GM19240 (cell line): ENCODE data around the gene SEZ6L2.
A peak's percentile ranks its signal among the peaks of the same experiment; 100 is the strongest.
"Not testable (repeated sequence)": the region's sequence is repeated elsewhere in the genome, so short reads cannot be mapped to it uniquely, and the experiment has no call there.

Experiments
- DNase-seq: peaks from one replicate; pipeline ENCODE4 v3.0.0; 2011; ENCODE audit warnings: low spot score; ENCODE audit not compliant: insufficient read length

SEZ6L2 gene

DNA sequence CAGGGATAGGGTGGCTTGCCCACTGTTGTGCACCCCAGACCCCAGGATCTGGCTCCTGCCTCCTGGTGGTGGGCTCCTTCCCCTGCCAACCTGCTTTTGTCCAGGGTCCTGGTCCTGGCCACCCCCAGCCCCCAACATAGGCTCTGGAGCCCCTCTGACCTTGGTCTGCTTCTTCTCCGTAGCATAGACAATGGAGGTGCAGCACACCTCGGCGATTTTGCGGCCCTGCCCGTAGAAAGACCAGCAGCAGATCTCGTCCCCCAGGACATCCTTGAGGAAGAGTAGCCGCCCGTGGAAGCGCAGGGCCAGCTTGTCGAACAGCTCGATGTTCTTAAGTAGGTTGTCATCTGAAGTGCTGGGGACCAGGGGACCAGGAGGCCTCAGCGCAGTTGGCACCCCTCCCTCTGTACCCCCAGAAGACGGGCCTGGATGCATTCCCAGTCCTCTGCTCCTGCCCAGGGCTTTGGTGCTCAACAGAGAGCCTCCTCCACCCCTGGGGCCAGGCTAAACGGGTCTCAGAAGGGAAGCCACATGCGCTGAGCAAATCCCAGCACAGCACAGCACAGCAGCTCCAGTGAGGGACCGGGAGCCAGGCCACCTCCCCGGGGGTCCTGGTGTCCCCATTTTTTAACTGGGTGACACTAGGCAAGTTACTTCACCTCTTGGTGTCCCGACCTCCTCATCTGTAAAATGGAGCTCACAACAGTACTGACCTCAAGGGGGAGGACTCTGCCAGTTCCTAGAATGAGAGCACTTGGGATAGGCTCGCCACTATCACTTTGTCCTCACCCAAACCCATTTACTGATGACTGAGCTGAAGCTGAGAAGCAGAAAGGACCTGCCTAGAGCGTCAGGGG lies 11.7 kb upstream of the SEZ6L2 start:
- no peak for DNase-seq

- DNase-seq, result not testable (repeated sequence)
Observed at GRCh38 chr16:29909851-29910250, 10.5 kb upstream of the SEZ6L2 start.

- DNase-seq, result no peak
Observed at GRCh38 chr16:29909391-29909790, 10.0 kb upstream of the SEZ6L2 start.

- no peak for DNase-seq
Observed at GRCh38 chr16:29908719-29909220, 9.4 kb upstream of the SEZ6L2 start.

- no peak for DNase-seq
Observed at GRCh38 chr16:29907973-29908372, 8.6 kb upstream of the SEZ6L2 start.

- no peak for DNase-seq
Observed at GRCh38 chr16:29906520-29907244, 7.3 kb upstream of the SEZ6L2 start.

DNA sequence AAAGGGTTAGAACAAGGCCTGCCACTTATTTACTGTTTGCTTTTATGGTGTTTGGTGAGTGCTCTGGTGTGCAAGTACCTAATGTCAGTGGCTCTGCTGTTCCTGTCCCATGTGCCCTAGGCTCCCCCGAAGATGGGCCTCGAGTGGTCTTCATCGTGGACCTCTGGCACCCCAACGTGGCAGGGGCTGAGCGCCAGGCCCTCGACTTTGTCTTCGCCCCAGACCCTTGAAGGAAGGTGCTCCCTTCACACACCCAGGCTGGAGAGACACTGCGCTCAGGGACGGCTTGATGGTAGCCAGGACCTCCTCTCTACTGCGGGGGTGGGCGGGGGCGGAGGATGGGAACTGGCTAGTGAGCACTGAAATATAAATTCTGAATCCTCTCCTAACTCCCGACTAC lies 6.3 kb upstream of the SEZ6L2 start:
- DNase-seq, result no peak

DNA sequence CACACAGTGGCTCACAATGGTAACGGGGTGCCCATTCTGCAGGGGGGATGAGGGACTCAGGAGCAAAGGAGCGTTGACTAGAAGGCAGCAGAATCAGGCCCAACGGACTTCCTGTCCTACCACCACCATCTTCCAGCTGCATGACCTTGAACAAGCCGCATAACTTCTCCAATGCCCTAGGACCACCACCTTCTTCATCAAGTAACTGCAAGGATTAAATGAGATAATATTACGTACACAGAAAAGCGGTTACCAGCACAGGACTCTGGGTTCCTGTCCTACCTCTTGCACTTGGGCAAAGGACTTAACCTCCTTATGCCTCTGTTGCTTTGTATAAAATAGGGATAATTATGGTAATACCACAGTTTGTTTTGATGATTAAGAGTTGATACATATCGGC lies 5.6 kb upstream of the SEZ6L2 start:
- no peak for DNase-seq

DNA sequence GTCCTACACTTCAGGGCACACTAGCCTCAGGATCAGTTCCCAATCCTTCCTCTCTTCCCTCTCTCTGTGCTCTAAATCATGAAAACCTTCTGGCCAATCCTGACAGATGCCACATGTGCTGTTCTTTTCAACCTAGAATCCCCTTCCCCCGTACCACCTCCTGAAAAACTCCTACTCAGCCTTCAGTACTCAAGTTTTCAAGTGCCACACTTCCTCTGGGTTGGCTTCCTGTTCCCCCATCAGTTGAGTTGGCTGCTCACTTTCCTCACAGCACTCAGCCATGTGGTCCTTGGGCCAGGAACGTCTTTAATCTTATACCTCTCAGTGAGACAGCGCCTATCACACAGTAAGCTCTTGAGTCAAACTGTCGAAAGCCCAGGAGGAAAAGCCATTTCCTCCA lies 4.2 kb upstream of the SEZ6L2 start:
- no peak for DNase-seq

GRCh38 chr16:29901607-29901945 lies 2.2 kb upstream of the SEZ6L2 start:
- no peak for DNase-seq

- no peak for DNase-seq
Observed at GRCh38 chr16:29900888-29901606, 1.7 kb upstream of the SEZ6L2 start.

GRCh38 chr16:29900102-29900887 lies 945 bp upstream of the SEZ6L2 start, which contains the start of gene ASPHD1:
ASPHD1 (plus strand) TSS chr16:29900488; CDS start chr16:29900972, 484 bp downstream.
- DNase-seq, result peak; percentile 75

DNA sequence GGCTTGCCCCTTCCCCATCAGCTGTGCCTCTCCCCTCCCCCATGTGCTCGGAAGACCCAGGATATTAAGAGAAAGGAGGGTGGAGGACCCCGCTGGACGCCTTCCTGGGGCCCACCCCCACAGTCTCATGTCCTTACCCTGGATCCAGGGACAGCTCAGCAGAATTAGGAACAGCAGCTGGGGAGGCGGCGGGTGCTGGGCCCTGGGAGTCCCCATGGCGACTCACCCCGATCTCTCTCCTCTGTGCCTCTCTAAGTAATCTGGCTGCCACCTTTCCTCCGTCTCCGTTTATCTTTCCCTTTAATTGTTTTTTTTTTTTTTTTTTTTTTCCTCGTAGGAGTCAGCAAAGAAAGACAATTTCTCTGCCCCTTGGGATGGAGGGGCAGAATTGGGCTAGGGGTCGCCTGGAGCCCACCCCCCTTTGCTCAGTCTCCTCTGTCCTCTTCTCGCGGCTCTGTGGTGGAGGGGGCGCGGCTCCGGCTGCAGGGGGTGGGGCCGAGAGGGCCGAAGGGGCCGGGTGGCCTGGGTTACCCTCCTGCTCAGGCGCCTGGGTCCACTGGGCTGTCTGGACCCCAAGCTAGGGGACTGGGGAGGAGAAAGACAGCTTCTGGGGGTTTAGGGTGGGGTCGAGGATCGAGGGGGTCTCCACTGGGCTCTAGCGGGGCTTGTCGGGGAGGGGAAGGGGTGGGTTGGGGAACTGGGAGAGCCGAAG lies 390 bp downstream of the SEZ6L2 start:
- no peak for DNase-seq

GRCh38 chr16:29898135-29898803 lies 1.1 kb downstream of the SEZ6L2 start:
- no peak for DNase-seq

DNA sequence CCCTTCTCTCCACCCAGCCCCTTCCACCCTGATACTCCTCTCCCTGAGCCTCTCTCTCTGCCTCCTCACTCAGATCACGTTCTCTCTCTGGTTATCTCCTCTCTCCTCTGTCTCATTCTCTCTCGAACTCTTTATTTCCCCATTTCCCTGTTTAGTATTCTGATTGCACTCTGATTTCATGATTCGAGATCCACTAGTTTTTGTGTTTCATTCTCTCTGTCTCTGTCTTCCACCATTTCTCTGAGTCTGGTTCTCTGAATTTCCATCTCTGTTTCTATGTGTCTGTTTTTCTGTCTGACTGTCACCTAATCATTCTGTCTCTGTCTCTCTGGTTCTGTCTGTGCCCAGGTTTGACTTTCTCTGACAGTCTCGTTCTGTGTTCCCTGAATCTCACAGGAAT lies 2.0 kb downstream of the SEZ6L2 start:
- no peak for DNase-seq

GRCh38 chr16:29896841-29897240 lies 2.5 kb downstream of the SEZ6L2 start:
- DNase-seq, result no peak

DNA sequence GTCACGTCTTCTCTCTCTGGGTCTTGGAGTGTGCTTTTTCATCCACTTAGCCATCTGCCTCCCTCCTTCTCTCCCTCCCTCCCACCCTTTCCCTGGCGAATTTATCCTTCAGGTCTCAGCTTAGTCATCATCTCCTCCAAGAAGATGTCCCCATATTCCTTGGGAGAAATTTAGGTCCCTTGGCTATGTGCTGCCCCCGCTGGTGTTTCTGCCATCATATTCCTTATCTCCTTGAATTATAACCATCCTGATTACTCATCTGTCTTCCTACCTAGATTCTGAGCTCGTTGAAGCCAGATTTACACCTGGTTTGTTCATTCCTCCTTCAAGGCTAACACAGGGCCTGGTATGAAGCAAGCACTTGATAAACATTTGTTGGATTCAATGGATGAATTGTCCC lies 5.0 kb downstream of the SEZ6L2 start:
- no peak for DNase-seq

GRCh38 chr16:29893553-29893952 lies 5.8 kb downstream of the SEZ6L2 start:
- no peak for DNase-seq

- DNase-seq, result no peak
Observed at GRCh38 chr16:29892458-29892813, 6.9 kb downstream of the SEZ6L2 start.
